Stimulated activated CD4-positive, alpha-beta T cell treated with anti-CD3 and anti-CD28 coated beads, Interleukin-4, amount 100 ng/mL, for 1 hour (primary cell): ENCODE results near the gene COL5A1.

Experiments
- DNase-seq: peaks from one replicate; pipeline ENCODE4 v3.0.0-alpha.2; 2020

The COL5A1 gene

DNA sequence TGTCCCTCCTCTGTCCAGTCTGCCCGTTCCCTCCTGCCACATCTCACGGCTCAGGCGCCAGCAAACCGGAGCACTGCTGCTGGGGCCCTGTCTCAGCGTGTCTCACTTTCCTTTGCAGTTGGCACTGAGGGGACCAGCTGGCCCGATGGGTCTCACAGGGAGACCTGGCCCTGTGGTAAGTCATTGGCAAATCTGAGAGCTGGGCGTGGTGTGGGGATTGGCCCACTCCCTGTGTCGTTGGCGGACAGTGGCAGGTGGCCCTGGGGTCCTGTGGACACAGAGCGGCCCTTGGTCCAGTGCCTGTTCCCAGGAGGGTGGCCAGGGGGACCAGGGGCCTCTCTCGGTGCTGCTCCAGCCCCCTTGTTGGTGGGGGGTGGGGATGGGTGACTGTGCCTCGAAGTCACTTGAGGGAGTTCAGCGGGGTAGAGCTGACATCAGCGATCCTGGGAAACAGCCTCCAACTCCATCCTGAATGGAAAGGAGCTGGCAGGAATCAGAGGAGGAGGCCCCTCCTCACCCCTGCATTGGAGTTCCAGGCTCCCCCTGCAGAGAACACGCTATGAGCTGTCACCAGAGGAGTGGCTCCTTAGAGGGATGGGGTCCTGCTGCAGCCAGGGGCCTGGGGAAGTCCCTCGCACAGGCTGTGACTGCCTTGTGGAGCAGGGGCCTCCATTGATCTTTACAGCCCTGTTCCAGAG, 111.0 kb downstream of the COL5A1 start:
- DNase-seq: no peak

GRCh38 chr9:134753191-134753590, 111.6 kb downstream of the COL5A1 start:
- no peak for DNase-seq

DNA sequence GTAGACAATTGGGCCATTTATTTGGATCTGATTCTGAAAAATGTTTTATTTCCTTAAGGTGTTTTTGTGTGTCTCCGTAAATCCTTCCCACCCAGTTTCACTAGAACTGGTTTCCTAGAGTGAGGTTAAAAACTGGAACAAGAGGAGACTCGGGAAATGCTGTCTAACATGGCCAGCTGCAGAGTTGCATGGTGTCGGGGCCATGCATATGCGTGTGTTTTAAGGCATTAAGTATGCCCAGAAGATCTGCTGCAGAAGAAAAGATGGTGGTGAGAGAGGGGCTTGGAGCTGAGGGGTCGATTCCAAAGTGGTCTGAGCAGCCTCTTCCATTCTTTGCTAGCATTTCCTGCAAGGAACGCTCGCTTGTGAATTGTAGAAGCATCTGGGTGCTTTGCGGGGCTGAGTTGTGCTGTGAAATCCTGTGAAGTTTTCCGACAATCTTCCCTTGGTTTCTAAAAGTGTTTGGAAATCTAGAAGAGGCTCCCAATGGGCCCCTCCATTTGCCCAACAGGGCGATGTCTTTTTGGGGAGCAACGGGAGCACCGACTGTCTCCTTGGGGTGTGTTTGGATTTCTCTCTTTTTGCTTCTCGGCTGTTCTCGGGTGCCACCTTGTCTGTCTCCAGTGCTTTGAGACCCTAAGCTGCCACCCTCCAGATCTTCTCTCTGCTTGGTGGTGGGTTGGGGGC, 113.8 kb downstream of the COL5A1 start:
- DNase-seq: no peak

- DNase-seq: no peak
Measured at GRCh38 chr9:134756098-134756497, 114.5 kb downstream of the COL5A1 start.

GRCh38 chr9:134757216-134757975, 115.8 kb downstream of the COL5A1 start:
- DNase-seq: no peak

DNA sequence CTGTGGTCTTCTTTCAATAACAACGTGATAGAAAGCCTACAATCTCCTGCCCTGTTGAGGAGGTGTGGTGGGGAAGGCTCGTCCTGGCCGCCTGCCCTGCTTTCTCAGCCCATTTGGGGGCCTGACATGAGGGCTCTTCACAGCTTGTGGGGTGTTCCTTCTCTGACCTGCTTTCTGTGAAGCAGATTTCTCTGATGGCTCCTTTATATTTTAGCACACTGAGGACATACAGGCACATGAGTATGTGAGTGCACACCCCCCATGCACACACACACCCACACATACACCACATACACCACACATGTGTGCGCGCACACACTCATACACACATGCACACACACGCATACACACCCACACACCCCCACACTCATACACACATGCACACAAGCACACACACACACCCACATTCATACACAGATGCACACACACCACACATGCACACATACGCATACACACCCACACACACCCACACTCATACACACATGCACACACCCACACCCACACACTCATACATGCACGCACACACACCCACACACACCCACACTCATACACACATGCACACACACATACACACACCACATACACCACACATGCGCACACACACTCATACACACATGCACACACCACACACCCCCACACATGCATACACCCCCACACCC, 117.5 kb downstream of the COL5A1 start:
- no peak for DNase-seq

DNA sequence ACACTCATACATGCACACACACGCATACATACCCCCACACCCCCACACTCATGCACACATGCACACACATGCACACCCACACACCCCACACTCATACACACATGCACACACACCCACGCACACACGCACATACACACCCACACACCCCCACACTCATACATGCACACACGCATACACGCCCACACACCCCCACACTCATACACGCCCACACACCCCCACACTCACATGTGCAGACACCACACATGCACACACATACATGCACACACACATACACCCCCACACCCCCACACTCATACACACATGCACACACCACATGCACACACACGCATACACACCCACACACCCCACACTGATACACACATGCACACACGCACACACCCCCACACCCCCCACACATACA, 118.3 kb downstream of the COL5A1 start:
- no peak for DNase-seq

- DNase-seq: no peak
Measured at GRCh38 chr9:134760750-134761420, 119.3 kb downstream of the COL5A1 start.

- DNase-seq: no peak
Measured at GRCh38 chr9:134764473-134765269, 123.1 kb downstream of the COL5A1 start.

- no peak for DNase-seq
Measured at GRCh38 chr9:134765785-134766184, 124.2 kb downstream of the COL5A1 start.

DNA sequence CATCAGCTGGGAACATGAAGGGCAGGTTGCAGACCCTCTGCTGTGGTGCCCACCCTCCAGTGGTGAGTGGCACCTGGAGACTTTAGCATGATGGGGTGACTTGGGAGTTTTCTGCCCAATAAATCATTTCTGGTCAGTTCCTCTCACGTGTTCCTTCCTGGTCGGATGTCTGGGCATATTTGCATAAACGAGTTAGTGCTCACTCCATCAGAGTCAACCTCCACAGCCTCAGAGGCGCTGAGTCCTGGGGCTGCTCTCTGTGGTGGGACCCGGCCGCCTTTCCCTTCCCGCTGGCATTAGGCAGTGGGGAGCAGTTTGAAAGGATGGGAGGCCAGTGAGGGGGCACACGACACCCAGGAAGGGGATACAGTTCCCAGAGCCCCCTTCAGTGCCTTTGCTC, 125.0 kb downstream of the COL5A1 start:
- no peak for DNase-seq

- no peak for DNase-seq
Measured at GRCh38 chr9:134768332-134768708, 126.7 kb downstream of the COL5A1 start.

GRCh38 chr9:134768709-134769351, 127.2 kb downstream of the COL5A1 start:
- DNase-seq: no peak

GRCh38 chr9:134770972-134771971, 129.7 kb downstream of the COL5A1 start:
- DNase-seq: no peak

- no peak for DNase-seq
Measured at GRCh38 chr9:134772331-134772730, 130.7 kb downstream of the COL5A1 start.

- DNase-seq: no peak
Measured at GRCh38 chr9:134773842-134774241, 132.2 kb downstream of the COL5A1 start.

DNA sequence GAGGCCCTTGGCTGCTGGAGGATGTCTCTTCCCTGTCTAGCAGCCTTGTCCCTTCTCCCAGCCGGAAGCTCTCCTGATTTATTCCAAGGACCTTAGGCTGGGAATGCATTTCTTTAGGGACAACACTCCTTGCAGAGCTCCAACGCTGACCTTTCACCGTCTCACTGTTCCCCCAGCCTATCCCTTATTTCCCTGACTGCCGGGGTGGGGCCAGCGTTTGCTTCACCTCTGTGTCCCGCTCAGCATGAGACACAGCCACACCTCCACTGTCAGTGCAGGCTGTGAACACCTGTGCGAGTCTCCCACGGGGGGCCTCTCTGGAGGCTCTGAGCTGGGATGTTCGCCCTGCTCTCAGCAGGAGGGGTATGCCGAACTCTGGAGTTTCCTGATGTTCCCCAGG, 132.8 kb downstream of the COL5A1 start:
- no peak for DNase-seq

- no peak for DNase-seq
Measured at GRCh38 chr9:134775081-134775951, 133.7 kb downstream of the COL5A1 start.
